SIG-M5 treated with dmso at 0.1 percent for 504 hours (cell line): ENCODE measurements around the gene CARD14.
A peak's percentile ranks its signal among the peaks of the same experiment; 100 is the strongest.
"Not testable (repeated sequence)": the region's sequence is repeated elsewhere in the genome, so short reads cannot be mapped to it uniquely, and the experiment has no call there.

ENCODE experiments used
- DNase-seq: peaks from one replicate; lab custom pipeline; 2025; ENCODE audit not compliant: unreplicated experiment; lab: John Stamatoyannopoulos, UW

CARD14 gene

GRCh38 chr17:80248001-80248893 lies 78.4 kb downstream of the CARD14 start:
- DNase-seq: no peak

- no peak for DNase-seq
Observed at GRCh38 chr17:80248894-80249710, 79.3 kb downstream of the CARD14 start.

- DNase-seq: no peak
Observed at GRCh38 chr17:80251966-80252365, 82.1 kb downstream of the CARD14 start.

GRCh38 chr17:80252871-80253270 lies 83.0 kb downstream of the CARD14 start:
- DNase-seq: peak; percentile 26

- no peak for DNase-seq
Observed at GRCh38 chr17:80253631-80254395, 84.0 kb downstream of the CARD14 start.

- DNase-seq: peak; percentile 83
Observed at GRCh38 chr17:80254396-80255251, 84.8 kb downstream of the CARD14 start.

- DNase-seq: no peak
Observed at GRCh38 chr17:80256034-80256350, 86.2 kb downstream of the CARD14 start.

- no peak for DNase-seq
Observed at GRCh38 chr17:80257716-80258213, 87.9 kb downstream of the CARD14 start.

GRCh38 chr17:80258296-80258695 lies 88.5 kb downstream of the CARD14 start:
- not testable (repeated sequence) for DNase-seq
